ENCODE measurements around the gene GFM2.
"Not testable (repeated sequence)": the region's sequence is repeated elsewhere in the genome, so short reads cannot be mapped to it uniquely, and the experiment has no call there.

The GFM2 gene

GRCh38 chr5:74722271-74722670 is 44.6 kb downstream of the GFM2 start:
- DNase-seq (ENCODE audit: low read depth in 2 of 2): no peak

- no peak for DNase-seq (ENCODE audit: low read depth in 2 of 2)
Measured at GRCh38 chr5:74717596-74717995, 49.3 kb downstream of the GFM2 start.

GRCh38 chr5:74693191-74693590 is 73.7 kb downstream of the GFM2 start:
- DNase-seq (ENCODE audit: low read depth in 2 of 2): no peak

GRCh38 chr5:74686962-74687751 is 79.8 kb downstream of the GFM2 start:
- no peak for DNase-seq (ENCODE audit: low read depth in 2 of 2)

GRCh38 chr5:74685979-74686631 is 80.8 kb downstream of the GFM2 start:
- DNase-seq (ENCODE audit: low read depth in 2 of 2): no peak

GRCh38 chr5:74684900-74685851 is 81.7 kb downstream of the GFM2 start, which contains the start of gene HEXB:
TSS of gene HEXB (plus strand) at chr5:74685233. CDS start at chr5:74685261, 28 bp downstream.
- peak; percentile 56 to 74 for DNase-seq (ENCODE audit: low read depth in 2 of 2)

GRCh38 chr5:74679966-74680365 is 87.0 kb downstream of the GFM2 start:
- DNase-seq (ENCODE audit: low read depth in 2 of 2): no peak

GRCh38 chr5:74679300-74679699 is 87.6 kb downstream of the GFM2 start:
- DNase-seq (ENCODE audit: low read depth in 2 of 2): not testable (repeated sequence)

- not testable (repeated sequence) for DNase-seq (ENCODE audit: low read depth in 2 of 2)
Measured at GRCh38 chr5:74678123-74678522, 88.8 kb downstream of the GFM2 start.

- DNase-seq (ENCODE audit: low read depth in 2 of 2): not testable (repeated sequence)
Measured at GRCh38 chr5:74676466-74676865, 90.5 kb downstream of the GFM2 start.

GRCh38 chr5:74673011-74673790 is 93.7 kb downstream of the GFM2 start:
- DNase-seq (ENCODE audit: low read depth in 2 of 2): no peak

- DNase-seq (ENCODE audit: low read depth in 2 of 2): no peak
Measured at GRCh38 chr5:74672215-74672877, 94.6 kb downstream of the GFM2 start.

Measured in stimulated activated CD4-positive, alpha-beta T cell treated with anti-CD3 and anti-CD28 coated beads, Interleukin-1b, Interleukin-23, amount 100 ng/mL, for 1 hour (primary cell).